Measurements from ENCODE around the gene SGCA.
A peak's percentile ranks its signal among the peaks of the same experiment; 100 is the strongest.

SGCA gene

DNA sequence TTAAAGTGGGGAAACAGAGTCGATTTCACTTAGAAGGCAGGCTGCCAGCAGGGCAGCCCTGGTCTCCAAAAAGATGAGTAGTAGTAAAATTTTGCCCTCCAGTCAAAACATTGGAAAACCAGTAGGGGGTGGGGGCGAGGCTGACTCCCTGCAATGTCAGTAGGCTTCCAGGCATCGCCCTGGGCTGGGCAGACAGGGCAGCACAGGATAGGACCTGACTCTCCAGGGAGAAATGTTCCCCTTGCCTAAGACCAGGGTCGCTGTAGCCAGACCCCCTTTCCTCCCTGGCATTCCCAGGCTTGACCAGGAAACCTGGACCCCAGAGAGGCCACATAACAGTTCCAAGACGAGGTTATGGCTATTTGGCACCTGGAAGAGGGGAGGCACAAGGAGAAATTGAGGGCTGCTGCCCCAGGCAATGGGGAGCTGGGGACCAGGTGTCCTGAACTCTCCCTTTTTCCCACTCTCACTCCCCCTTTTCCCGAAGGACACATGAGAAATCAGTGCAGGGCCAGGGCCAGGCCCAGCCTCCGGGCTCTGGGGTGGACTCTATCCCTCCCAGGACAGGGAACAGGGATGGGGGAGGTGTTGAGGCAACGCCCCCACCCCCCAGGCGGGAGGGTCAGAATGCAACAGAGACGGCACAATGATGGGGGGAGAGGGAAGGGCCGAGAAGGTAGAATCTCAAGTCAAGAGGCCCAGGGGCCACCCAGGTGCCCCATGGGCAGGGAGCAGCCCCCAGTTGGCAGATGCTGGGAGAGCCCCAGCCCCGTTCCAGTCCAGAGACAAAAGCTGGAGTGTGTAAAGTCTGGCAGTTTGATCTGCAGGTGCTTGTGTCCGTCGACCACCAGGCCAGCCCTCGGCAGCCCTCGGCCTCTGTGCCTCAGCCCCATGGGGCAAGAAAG is 31.3 kb upstream of the SGCA start:
- DNase-seq: peak; percentile 82

DNA sequence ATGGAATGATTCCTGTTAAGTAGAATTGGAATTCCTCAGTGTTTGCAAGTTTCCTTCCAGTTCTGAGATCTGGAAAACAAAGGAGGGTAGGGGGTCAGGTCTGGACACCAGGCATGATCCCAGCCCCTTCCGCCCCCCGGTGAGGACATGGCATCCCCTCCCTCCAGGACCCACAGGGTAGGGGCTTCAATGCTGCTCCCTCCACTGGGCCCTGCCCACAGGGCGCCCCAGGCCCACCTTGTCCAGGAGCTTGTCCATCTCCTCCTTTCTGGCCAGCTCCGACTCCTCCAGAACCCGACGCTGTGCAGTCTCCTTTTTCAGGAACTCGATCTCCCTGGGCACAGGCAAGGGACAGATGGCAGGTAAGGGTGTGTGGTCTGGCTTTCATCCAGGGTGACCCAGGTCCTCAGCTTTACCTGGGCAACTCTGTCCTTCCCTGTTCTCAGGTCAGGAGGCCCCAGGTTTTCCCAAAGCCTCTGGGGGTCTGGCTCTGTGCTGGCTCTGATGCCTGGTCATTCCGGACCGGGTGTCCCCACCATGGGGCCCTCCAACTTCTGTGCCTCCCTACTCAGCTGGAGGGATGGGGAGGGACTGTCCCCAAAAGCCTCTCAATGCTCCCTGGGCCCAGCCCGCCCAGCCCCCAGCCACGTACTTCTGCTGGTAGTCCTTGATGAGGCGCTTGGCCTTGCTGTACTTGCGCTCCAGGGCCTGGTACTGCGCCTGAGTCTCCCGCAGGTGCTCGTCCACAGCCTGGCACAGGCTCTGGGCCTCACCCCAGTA is 30.3 kb upstream of the SGCA start:
- no peak for DNase-seq

DNA sequence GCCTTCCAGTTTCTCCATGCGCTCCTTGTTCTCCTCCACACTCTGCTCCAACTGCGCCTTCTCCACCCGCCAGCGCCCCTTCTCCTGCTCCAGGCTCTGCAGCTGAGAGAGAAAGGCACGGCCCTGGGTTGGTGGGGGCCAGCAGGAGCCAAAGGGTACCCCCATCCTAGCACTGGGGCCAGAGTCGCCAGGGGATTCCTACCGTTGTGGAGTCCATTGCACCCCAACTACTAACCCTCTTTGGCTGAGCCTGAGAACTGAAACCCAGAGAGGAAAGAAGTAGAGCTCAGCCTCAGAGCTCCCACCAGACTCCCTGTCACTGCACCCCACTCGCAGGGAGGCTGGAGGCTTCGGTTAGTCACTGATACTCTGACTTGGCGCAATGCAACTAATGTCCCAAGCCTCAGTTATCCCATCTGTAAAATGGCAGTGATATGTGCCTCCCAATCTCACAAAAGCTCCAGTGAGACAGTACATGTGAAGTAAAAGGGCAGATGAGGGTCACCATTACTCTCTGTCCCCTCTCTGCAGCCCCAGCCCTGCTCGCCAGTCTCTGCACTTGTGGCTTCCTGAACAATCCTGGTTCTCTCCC is 29.6 kb upstream of the SGCA start:
- DNase-seq: no peak

- no peak for DNase-seq
Observed at GRCh38 chr17:50137042-50137441, 28.8 kb upstream of the SGCA start.

DNA sequence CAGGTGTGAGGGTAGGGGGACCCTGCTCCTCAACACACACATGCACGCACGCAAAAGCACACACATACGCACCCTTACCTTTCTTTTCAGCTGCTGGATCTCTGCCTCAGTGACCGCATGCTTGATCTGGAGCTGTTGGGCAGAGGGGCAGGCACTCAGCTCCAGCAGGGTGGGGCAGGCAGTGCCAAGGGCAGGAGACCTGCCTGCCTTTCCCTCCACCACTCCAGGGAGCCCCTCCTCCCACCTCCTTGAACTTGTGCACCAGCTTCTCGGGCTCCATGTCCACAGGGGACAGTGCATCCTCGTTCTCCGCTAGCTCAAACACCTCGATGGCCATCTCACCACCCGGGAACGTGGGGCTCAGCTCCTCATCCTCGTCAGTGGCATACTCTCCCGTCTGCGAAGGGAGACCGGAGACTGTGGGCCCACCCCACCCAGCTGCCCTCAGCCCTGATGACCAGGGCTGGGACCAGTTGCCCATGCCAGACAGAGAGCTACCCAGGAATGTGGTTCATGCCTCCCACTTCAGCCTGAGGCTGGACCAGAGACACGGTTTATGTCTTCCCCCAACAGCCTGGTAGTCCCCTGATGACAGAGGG is 26.5 kb upstream of the SGCA start:
- DNase-seq: no peak

GRCh38 chr17:50139950-50140885 is 25.6 kb upstream of the SGCA start:
- peak; percentile 91 for DNase-seq

GRCh38 chr17:50141026-50141744 is 24.6 kb upstream of the SGCA start:
- DNase-seq: no peak

- no peak for DNase-seq
Observed at GRCh38 chr17:50141745-50142110, 24.1 kb upstream of the SGCA start.

GRCh38 chr17:50143461-50144176 is 22.2 kb upstream of the SGCA start:
- DNase-seq: no peak

DNA sequence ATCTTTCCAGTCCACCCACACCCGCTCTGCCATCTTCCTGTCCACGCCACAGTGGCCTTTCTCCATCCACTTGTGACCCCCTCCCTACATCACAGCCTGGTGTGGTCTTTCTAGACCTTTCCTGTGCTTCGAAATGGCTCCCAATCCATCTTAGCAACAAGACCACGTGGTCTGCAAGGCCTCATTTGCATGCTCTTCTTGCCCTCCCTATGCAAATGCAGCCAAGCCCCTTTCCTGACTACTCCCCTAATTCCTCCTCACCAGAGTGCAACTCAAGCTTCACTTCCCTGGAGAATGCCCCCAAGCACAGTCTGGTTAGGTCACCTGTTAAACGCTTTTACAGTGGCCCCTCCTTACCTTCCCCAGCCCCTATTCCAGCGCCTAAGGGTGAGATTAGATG is 21.4 kb upstream of the SGCA start:
- DNase-seq: no peak

DNA sequence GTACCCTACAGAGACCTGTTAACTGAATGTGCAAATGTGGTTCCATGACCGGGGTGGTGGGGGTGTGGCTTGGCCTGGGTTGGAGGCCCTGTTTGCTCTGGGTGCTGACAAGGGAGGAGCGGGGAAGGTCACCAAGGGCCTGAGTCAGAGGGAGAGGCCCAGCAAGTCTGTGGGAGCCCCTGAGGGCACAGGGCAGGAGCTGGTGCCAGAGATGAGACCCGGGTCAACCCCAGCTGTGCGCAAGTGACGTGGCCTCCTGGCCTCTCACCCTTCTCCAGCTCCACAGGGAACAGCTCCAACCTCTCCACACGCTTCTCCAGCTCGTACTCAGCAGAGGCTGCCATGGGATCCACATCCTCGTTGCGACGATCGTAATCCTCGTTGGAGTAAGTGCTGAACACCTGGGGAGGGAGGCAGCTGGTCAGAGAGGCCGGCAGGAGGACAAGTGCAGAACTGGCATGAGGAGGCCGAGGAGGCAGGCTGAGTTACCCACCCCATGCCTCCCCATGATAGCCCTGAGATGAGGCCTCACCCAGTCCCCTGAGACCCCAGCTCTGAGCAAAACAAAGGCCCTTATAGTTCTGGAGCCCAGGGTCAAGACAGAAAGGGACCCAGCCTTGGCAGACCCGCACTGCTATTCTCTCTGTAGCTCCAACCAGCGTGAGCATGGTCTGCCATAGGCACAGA is 20.8 kb upstream of the SGCA start:
- no peak for DNase-seq

DNA sequence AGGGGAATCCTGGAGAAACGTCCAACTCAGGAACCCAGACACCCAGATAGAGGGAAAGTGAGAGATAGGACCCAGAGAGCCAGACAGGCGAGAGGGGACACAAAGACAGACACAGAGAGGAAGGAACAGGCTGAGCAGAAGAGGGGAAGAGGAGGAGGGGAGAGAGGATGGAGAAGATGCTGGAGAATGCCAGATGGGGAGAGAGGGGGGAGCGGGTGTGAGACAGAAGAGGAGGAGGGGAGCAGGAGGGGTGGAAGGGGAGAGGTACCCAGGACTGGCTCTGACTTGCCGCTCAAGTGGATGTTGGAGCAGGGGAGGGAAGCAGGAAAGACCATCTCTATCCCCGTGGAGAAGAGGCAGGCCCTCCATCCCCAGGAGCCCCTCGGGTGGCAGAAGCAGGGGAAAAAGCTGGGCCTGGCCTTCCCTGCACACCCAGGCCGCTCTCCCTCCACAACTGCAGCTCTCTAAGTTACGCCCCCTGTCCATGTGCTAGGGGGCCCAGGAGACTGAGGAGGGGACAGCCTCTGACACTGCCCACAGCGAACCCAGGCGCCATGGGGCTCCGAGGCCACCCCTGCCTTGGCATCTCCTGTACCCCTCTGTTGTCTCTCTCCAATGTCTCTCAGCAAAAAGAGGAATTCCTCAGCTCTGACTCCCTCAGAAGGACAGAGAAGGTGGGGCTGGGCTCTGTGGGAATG is 20.1 kb upstream of the SGCA start:
- no peak for DNase-seq

DNA sequence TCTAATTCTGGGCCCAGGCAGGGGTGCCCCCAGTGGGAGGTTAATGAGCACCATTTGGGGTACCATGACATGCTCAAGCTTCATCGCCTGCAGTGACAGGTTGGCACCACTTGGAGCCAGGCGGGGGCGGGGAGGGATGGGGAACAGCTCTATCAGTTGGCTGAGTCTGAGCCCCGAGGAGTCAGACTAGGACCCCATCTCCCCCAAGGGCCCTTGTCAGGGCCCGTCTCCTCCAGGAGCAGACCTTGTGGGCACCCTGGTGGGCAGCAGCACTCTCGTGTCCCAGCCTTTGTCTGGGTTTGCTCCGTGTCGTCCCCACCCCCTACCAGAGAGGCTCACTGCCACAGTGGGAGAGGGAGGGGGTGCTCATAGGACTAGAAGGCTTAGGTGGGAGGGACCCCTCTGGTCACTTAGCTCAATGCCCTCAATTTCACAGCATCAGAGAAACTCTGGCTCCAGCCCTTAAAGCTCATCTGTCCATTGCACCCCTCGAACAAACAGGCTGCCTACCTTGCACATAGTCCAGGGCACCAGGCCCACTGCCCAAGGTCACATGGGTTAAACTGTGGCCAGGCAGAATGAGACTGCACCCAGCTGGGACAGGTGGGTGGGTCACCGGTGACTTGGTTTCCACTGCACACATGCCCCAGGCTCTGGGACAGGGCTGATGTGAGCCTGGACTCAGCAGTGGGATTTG is 19.4 kb upstream of the SGCA start:
- DNase-seq: no peak

- DNase-seq: no peak
Observed at GRCh38 chr17:50146927-50147665, 18.7 kb upstream of the SGCA start.

DNA sequence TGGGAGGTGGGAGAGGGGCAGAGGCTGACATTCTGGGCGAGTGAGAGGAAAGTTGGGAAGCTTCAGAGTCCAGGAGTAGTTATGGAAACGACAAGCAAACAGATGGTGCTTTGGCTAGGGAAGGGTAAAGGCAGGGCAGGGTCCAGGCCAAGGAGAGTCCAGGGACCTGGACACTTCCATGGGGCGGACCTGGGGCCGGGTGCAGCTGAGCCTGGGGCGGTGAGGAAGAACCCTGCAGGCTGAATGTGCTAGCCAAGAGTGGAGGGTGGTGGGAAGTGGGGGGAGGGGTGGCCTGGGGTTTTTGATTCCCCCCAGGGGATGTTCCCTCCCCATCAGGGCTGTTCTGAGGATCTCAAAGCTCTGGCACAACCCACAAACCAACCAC is 18.0 kb upstream of the SGCA start:
- DNase-seq: no peak

DNA sequence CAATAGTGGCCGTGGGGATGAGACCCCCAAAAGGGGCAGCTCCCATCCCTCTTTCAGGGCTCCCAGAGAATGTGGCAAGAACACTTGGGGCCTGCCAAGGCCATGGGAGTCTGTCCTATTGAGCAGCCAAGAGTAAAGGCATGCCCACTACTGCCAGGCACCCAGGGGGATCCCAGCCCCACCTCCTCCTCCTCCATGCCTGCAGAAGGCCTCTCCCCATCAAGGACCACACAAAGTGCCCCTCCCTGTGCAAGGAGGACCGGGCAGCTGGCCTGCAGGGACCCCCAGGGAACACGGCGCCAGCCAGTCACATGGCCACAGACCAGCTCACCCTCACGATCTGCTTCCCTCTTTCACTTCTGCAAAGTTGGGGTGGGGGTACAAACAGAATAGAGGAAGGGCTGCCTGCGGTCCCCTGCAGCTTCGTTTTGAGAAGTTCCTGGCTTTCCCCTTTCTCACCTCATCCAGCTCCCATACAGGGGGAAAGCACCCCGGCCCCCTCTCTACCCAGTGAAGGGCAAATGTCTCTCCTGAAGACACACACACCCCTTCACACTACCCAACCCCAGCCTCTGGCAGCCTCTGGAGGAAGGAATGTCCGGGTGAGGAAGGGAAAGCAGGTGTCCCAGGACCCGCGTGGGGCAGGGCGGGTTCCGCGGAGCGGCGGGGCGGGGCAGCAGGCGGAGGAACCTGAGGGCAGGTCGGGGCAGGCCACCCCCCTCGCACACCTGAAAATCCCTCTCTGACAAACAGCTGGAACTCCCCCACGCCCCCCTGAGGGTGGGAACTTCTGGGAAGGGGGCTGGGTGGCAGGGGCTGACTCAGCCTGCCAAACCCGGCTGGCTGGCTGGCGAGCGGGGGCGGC is 17.3 kb upstream of the SGCA start:
- DNase-seq: peak; percentile 87

DNA sequence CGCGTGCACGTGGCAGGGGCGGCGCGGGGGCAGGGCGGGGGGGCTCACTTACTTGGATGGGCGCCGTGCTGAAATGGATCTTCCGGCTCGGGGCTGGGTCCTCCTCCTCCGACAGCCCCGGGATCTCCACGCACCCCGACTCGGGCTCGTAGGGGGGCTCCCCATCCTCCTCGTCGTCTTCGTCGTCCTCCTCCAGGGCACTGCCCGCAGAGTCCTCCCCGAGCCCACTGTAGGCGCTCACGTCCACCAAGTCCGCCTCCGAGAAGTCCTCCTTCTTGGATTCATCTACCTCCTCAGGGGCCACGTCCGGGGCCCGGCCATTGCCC is 16.8 kb upstream of the SGCA start:
- DNase-seq: no peak
